ENCODE results near the gene XRCC3.

XRCC3 gene

DNA sequence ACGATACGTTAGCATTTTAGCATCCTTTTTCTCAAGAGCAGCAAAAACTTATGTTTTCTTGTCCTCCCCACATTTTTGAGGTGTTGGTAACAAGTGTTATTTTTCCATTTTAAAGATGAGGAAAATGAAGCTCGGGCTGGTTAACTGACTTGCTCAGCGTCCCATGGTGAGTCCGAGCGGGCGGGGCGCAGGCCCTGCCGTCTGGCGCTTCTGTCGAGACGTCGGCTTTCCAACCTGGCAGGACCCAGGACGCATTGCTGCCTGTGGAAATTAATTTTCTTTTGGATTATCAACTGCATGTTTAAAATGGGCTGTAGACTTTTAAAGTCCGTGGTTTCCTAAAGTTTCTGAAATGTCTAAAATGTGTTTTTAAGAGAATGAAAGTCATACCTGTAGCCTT is 30.4 kb downstream of the XRCC3 start:
- no peaks in the 10 kb centered on the region for H3K9me2 ChIP-seq (ENCODE audit: low read depth, low read length)
- peak overlapping the region; percentile 14 for H3K27ac ChIP-seq (ENCODE audit: low read depth, low read length, poor library complexity, severe bottlenecking)

GRCh38 chr14:103684471-103684870 is 30.8 kb downstream of the XRCC3 start:
- Histone ChIP-seq H3K4me3 (ENCODE audit: low read depth, low read length, poor library complexity, severe bottlenecking) (no peak overlapping the region), H3K27me3 (ENCODE audit: insufficient read depth, low read length) (no peaks in the 10 kb centered on the region), H3K4me1 (ENCODE audit: insufficient read depth, low read length, severe bottlenecking) (peaks cover 34% of the 10 kb centered on the region), H4K20me1 (ENCODE audit: insufficient read depth, low read length) (no peaks in the 10 kb centered on the region), H3F3A (ENCODE audit: insufficient read depth, low read length) (no peaks in the 10 kb centered on the region), H3K9me3 (ENCODE audit: low read length) (no peaks in the 10 kb centered on the region), H2AFZ (ENCODE audit: low read length) (no peak overlapping the region), H3K79me2 (ENCODE audit: insufficient read depth, low read length) (no peaks in the 10 kb centered on the region), H3K9me2 (ENCODE audit: low read depth, low read length) (no peaks in the 10 kb centered on the region), H3K36me3 (ENCODE audit: insufficient read depth, low read length) (peaks cover 85% of the 10 kb centered on the region), H3K27ac (ENCODE audit: low read depth, low read length, poor library complexity, severe bottlenecking) (peak overlapping the region; percentile 14), H3K9ac (ENCODE audit: low read length) (no peak overlapping the region), H3K4me2 (ENCODE audit: low read length) (no peak overlapping the region)
- TF ChIP-seq CTCF (IDR thresholded peaks at IDR 0.05; ENCODE audit: low read length) (no peak), EZH2 (IDR thresholded peaks at IDR 0.05; ENCODE audit: borderline replicate concordance, low read length) (no peak)

More for the DNA sequence above, 30.4 kb downstream of the XRCC3 start:
- Histone ChIP-seq H4K20me1 (ENCODE audit: insufficient read depth, low read length) (no peaks in the 10 kb centered on the region), H3K79me2 (ENCODE audit: insufficient read depth, low read length) (no peaks in the 10 kb centered on the region), H3K36me3 (ENCODE audit: insufficient read depth, low read length) (peaks cover 81% of the 10 kb centered on the region), H3K9ac (ENCODE audit: low read length) (no peak overlapping the region), H3K9me3 (ENCODE audit: low read length) (no peaks in the 10 kb centered on the region), H3K27me3 (ENCODE audit: insufficient read depth, low read length) (no peaks in the 10 kb centered on the region), H3K4me1 (ENCODE audit: insufficient read depth, low read length, severe bottlenecking) (peaks cover 34% of the 10 kb centered on the region), H3F3A (ENCODE audit: insufficient read depth, low read length) (no peaks in the 10 kb centered on the region), H3K4me3 (ENCODE audit: low read depth, low read length, poor library complexity, severe bottlenecking) (no peak overlapping the region), H2AFZ (ENCODE audit: low read length) (no peak overlapping the region), H3K4me2 (ENCODE audit: low read length) (no peak overlapping the region)
- no peak for TF ChIP-seq EZH2 (IDR thresholded peaks at IDR 0.05; ENCODE audit: borderline replicate concordance, low read length)
- no peak for TF ChIP-seq CTCF (IDR thresholded peaks at IDR 0.05; ENCODE audit: low read length)

- Histone ChIP-seq H3K27ac (ENCODE audit: low read depth, low read length, poor library complexity, severe bottlenecking) (no peak overlapping the region), H3K9me2 (ENCODE audit: low read depth, low read length) (no peaks in the 10 kb centered on the region), H3K27me3 (ENCODE audit: insufficient read depth, low read length) (no peaks in the 10 kb centered on the region), H4K20me1 (ENCODE audit: insufficient read depth, low read length) (no peaks in the 10 kb centered on the region), H3K4me2 (ENCODE audit: low read length) (no peak overlapping the region), H3F3A (ENCODE audit: insufficient read depth, low read length) (peaks cover 5% of the 10 kb centered on the region; the same call in 1 of the 2 replicates), H3K79me2 (ENCODE audit: insufficient read depth, low read length) (no peaks in the 10 kb centered on the region), H3K9me3 (ENCODE audit: low read length) (no peaks in the 10 kb centered on the region), H3K4me3 (ENCODE audit: low read depth, low read length, poor library complexity, severe bottlenecking) (no peak overlapping the region), H3K9ac (ENCODE audit: low read length) (no peak overlapping the region), H2AFZ (ENCODE audit: low read length) (no peak overlapping the region), H3K4me1 (ENCODE audit: insufficient read depth, low read length, severe bottlenecking) (peaks cover 31% of the 10 kb centered on the region), H3K36me3 (ENCODE audit: insufficient read depth, low read length) (peaks cover 90% of the 10 kb centered on the region)
- TF ChIP-seq CTCF (IDR thresholded peaks at IDR 0.05; ENCODE audit: low read length) (no peak), EZH2 (IDR thresholded peaks at IDR 0.05; ENCODE audit: borderline replicate concordance, low read length) (no peak)
Observed at GRCh38 chr14:103683139-103683538, 32.1 kb downstream of the XRCC3 start.
